ENCODE data around the gene RNF112. TPM values are rescaled to one million over a fixed set of nuclear protein-coding genes. Genes with fewer than 3 reads are reported as not detected.

RNF112 gene
- total RNA-seq, 2 donors from 2014 or later = 0.67 to 1.2 TPM

- no peaks in the 10 kb centered on the region for H3K9me3 ChIP-seq
- peak overlapping the region; percentile 87 to 98 for H3K27ac ChIP-seq
- no peaks in the 10 kb centered on the region for H3K27me3 ChIP-seq
- H3K4me3 ChIP-seq = peak overlapping the region; percentile 16 to 46
- H3K4me1 ChIP-seq = peaks cover 0 to 65% of the 10 kb centered on the region in 2 donors
- TF ChIP-seq CTCF (IDR thresholded peaks at IDR 0.05) = no peak
- DNase-seq (ENCODE audit: low spot score) = peak; percentile 93
- peaks cover 28% of the 10 kb centered on the region for H3K36me3 ChIP-seq
Measured at GRCh38 chr17:19386051-19386929, 24.7 kb upstream of the RNF112 start.

- no peaks in the 10 kb centered on the region for H3K9me3 ChIP-seq
- peaks cover 0 to 65% of the 10 kb centered on the region in 2 donors for H3K4me1 ChIP-seq
- H3K27me3 ChIP-seq = no peaks in the 10 kb centered on the region
- peak within 1 kb of the TSS; percentile 16 to 46 for H3K4me3 ChIP-seq
- no peak for TF ChIP-seq CTCF (IDR thresholded peaks at IDR 0.05)
- H3K27ac ChIP-seq = peak within 1 kb of the TSS; percentile 87 to 98
- peak; percentile 81 for DNase-seq (ENCODE audit: low spot score)
- peaks cover 19% of the 10 kb centered on the region for H3K36me3 ChIP-seq
Measured at GRCh38 chr17:19386974-19387920, 23.8 kb upstream of the RNF112 start, which contains the start of gene MFAP4. Gene MFAP4 (minus strand): TSS chr17:19387190. CDS start chr17:19387155, 35 bp downstream.

GRCh38 chr17:19387921-19388521 lies 23.0 kb upstream of the RNF112 start:
- DNase-seq (ENCODE audit: low spot score) = no peak
- H3K4me3 ChIP-seq = no peak overlapping the region
- H3K4me1 ChIP-seq = peaks cover 0 to 65% of the 10 kb centered on the region in 2 donors
- H3K9me3 ChIP-seq = no peaks in the 10 kb centered on the region
- TF ChIP-seq CTCF (IDR thresholded peaks at IDR 0.05) = no peak
- H3K27me3 ChIP-seq = no peaks in the 10 kb centered on the region
- H3K27ac ChIP-seq = peak overlapping the region; percentile 87 to 98
- H3K36me3 ChIP-seq = peaks cover 11% of the 10 kb centered on the region

- peak overlapping the region; percentile 87 to 98 for H3K27ac ChIP-seq
- no peaks in the 10 kb centered on the region for H3K27me3 ChIP-seq
- H3K4me3 ChIP-seq = no peak overlapping the region
- no peak for TF ChIP-seq CTCF (IDR thresholded peaks at IDR 0.05)
- peaks cover 0 to 60% of the 10 kb centered on the region in 2 donors for H3K4me1 ChIP-seq
- H3K9me3 ChIP-seq = no peaks in the 10 kb centered on the region
- peaks cover under 1% of the 10 kb centered on the region for H3K36me3 ChIP-seq
- no peak for DNase-seq (ENCODE audit: low spot score)
Measured at GRCh38 chr17:19388791-19389785, 21.9 kb upstream of the RNF112 start.
